B cell (primary cell): ENCODE data around the gene NOL9. TPM values are rescaled to one million over a fixed set of nuclear protein-coding genes. Genes with fewer than 3 reads are reported as not detected.

ENCODE experiments used
- ATAC-seq: fragments of 200-7000 bp; cut with Tn5 transposase; one replicate; pipeline ENCODE4 v1.10.0; 2021; ENCODE audit warnings: low read depth, mild to moderate bottlenecking, moderate number of reproducible peaks, moderate library complexity
- CTCF ChIA-PET: fragments of 350-600 bp; sonication (Branson Sonifier 250); formaldehyde crosslinking; loops from one replicate; lab custom pipeline; 2021; ENCODE audit warnings: antibody characterized with exemption, inconsistent platforms; lab: Charles Lee
- POLR2A ChIA-PET: fragments of 350-600 bp; sonication (Branson Sonifier 250); formaldehyde crosslinking; loops from one replicate; lab custom pipeline; 2021; ENCODE audit warnings: antibody characterized with exemption; lab: Charles Lee
- DNase-seq: peaks from one replicate; pipeline ENCODE4 v3.0.0; 2013
- H2AFZ ChIP-seq: 2 replicates; pipeline ENCODE4 v1.6.1; 2012; ENCODE audit warnings: mild to moderate bottlenecking, low read depth, low read length; ENCODE audit not compliant: insufficient read depth, poor library complexity, severe bottlenecking
- H3K27ac ChIP-seq, 2 donors: 1 replicate in 1 of 2; 2 replicates in 1 of 2; pipeline ENCODE4 v1.5.1; 2012 to 2013; ENCODE audit warnings: low read length in 2 of 2, mild to moderate bottlenecking in 2 of 2, moderate library complexity in 1 of 2
- H3K27me3 ChIP-seq, 4 experiments: fragments of 200-600 bp in 1 of 4; sonication (generic) in 1 of 4; replicated peaks in 1 of 4; 1 replicate in 2 of 4; 2 replicates in 2 of 4; pipeline versions ENCODE4 v1.6.1 to v1.7.0; 2013 to 2016; ENCODE audit warnings: low read length in 3 of 4, mild to moderate bottlenecking in 2 of 4, mixed read lengths in 1 of 4, moderate library complexity in 1 of 4; ENCODE audit not compliant: insufficient read depth in 4 of 4, control insufficient read depth in 3 of 4; ENCODE audit errors: control extremely low read depth in 1 of 4
- H3K36me3 ChIP-seq, 2 experiments: replicated peaks in 1 of 2; 1 replicate in 1 of 2; 2 replicates in 1 of 2; pipeline versions ENCODE4 v1.6.1 to v1.7.1; 2013; ENCODE audit warnings: low read length in 1 of 2; ENCODE audit not compliant: insufficient read depth in 2 of 2, control insufficient read depth in 1 of 2; ENCODE audit errors: control extremely low read depth in 1 of 2, extremely low read depth in 1 of 2
- H3K4me1 ChIP-seq, 2 donors: fragments of 200-600 bp in 1 of 2; sonication (generic) in 1 of 2; 1 replicate in 1 of 2; 2 replicates in 1 of 2; pipeline versions ENCODE4 v1.5.1 to v1.6.1; 2013 to 2017; ENCODE audit warnings: low read length in 2 of 2; ENCODE audit not compliant: control insufficient read depth in 2 of 2, insufficient read depth in 2 of 2
- H3K4me2 ChIP-seq: replicated peaks from 2 replicates; pipeline ENCODE3; 2012; ENCODE audit warnings: mild to moderate bottlenecking, low read depth, low read length; ENCODE audit not compliant: poor library complexity, severe bottlenecking
- H3K4me3 ChIP-seq, 5 experiments: fragments of 200-600 bp in 1 of 5; sonication (generic) in 1 of 5; 1 replicate in 3 of 5; 2 replicates in 2 of 5; pipeline versions ENCODE4 v1.5.1 to v1.7.0; 2011 to 2016; ENCODE audit warnings: low read length in 4 of 5, mild to moderate bottlenecking in 4 of 5, low read depth in 2 of 5, control low read depth in 1 of 5, moderate library complexity in 1 of 5; ENCODE audit not compliant: insufficient read depth in 1 of 5; ENCODE audit errors: control extremely low read depth in 1 of 5, extremely low read depth in 1 of 5
- H3K79me2 ChIP-seq: fragments of 200-600 bp; sonication (generic); one replicate; pipeline ENCODE4 v1.6.0; 2016; ENCODE audit warnings: low read length; ENCODE audit not compliant: control insufficient read depth, insufficient read depth
- H3K9ac ChIP-seq: fragments of 200-600 bp; sonication (generic); 2 replicates; pipeline ENCODE4 v1.6.1; 2017; ENCODE audit warnings: mild to moderate bottlenecking, low read length, moderate library complexity
- H3K9me3 ChIP-seq, 3 donors: one replicate each; pipeline versions ENCODE4 v1.6.1 to v1.7.1; 2013; ENCODE audit warnings: low read length in 2 of 3; ENCODE audit not compliant: control insufficient read depth in 2 of 3, insufficient read depth in 1 of 3; ENCODE audit errors: control extremely low read depth in 1 of 3
- H4K20me1 ChIP-seq: 2 replicates; pipeline ENCODE4 v1.6.0; 2012; ENCODE audit warnings: mild to moderate bottlenecking, low read length; ENCODE audit not compliant: insufficient read depth, control insufficient read depth, poor library complexity, severe bottlenecking
- H3K27ac Mint-ChIP-seq: one replicate; pipeline ENCODE4 v1.8.0; 2021; ENCODE audit warnings: mixed read lengths
- H3K27me3 Mint-ChIP-seq: one replicate; pipeline ENCODE4 v1.8.0; 2021; ENCODE audit warnings: mixed read lengths
- H3K4me1 Mint-ChIP-seq: one replicate; pipeline ENCODE4 v1.8.0; 2021; ENCODE audit warnings: mixed read lengths
- H3K4me3 Mint-ChIP-seq: one replicate; pipeline ENCODE4 v1.8.0; 2021; ENCODE audit warnings: mixed read lengths
- H3K9me3 Mint-ChIP-seq: one replicate; pipeline ENCODE4 v1.8.0; 2022; ENCODE audit warnings: mixed read lengths; ENCODE audit not compliant: insufficient read depth
- EZH2 ChIP-seq: IDR thresholded peaks from 2 replicates; pipeline ENCODE4 v1.6.1; 2012; ENCODE audit warnings: borderline replicate concordance, low read depth, mild to moderate bottlenecking, moderate library complexity, low read length; ENCODE audit not compliant: insufficient read depth, poor library complexity, severe bottlenecking
- WGBS: methylation state at CpG from one replicate; pipeline ENCODE4 v1.1.5; 2013; ENCODE audit warnings: missing lambda C conversion rate; ENCODE audit not compliant: insufficient coverage; 5-methylcytosine and 5-hydroxymethylcytosine counted together
- intact Hi-C: fragments of 100-400 bp; cut with micrococcal nuclease; formaldehyde crosslinking; loops from one replicate; pipeline ENCODE4 v1.10.0; 2022
- polyA plus RNA-seq: library from polyadenylated mRNA; depleted of rRNA; stranded (reverse); fragments of >200 nt; gene quantifications from 2 replicates; pipeline ENCODE4 v1.2.3, GENCODE V29; 2012
- total RNA-seq, 2 donors: library from RNA; stranded (reverse); fragments of 120-200 nt in 1 of 2; gene quantifications; 1 replicate in 1 of 2; 2 replicates in 1 of 2; pipeline versions ENCODE4 v1.2.3 to v1.2.4, GENCODE V29; 2013 to 2022
- TF ChIP-seq, protein P1 (sequence below): fragments of 200-600 bp; IDR thresholded peaks from one replicate; pipeline ENCODE4 v1.8.0; 2022; ENCODE audit warnings: antibody characterized with exemption, mild to moderate bottlenecking

The NOL9 gene
- total and polyA plus RNA-seq, 2 donors (not counting 1 experiment from before 2014, with no cell fraction given) = 23.8 to 49.5 TPM

GRCh38 chr1:6509919-6510291, 44.4 kb downstream of the NOL9 start:
- Mint-ChIP-seq H3K4me3 (no peak overlapping the region), H3K27me3 (peaks cover 10% of the 10 kb centered on the region), H3K9me3 (no peaks in the 10 kb centered on the region), H3K27ac (no peak overlapping the region), H3K4me1 (no peaks in the 10 kb centered on the region)
- intact Hi-C loops = no loop called here
- Histone ChIP-seq H3K79me2 (no peaks in the 10 kb centered on the region), H3K4me2 (no peak overlapping the region), H3K4me1 (peaks cover 0 to 10% of the 10 kb centered on the region in 2 donors), H3K27ac (no peak overlapping the region), H3K9ac (no peak overlapping the region), H3K9me3 (no peaks in the 10 kb centered on the region), H3K27me3 (peaks cover 0 to 2% (median 0%) of the 10 kb centered on the region in 4 experiments), H4K20me1 (no peaks in the 10 kb centered on the region), H3K36me3 (no peaks in the 10 kb centered on the region), H3K4me3 (no peak overlapping the region), H2AFZ (no peak overlapping the region)
- no peak for ATAC-seq
- TF ChIP-seq EZH2 = no peak
- TF ChIP-seq, protein P1, sequence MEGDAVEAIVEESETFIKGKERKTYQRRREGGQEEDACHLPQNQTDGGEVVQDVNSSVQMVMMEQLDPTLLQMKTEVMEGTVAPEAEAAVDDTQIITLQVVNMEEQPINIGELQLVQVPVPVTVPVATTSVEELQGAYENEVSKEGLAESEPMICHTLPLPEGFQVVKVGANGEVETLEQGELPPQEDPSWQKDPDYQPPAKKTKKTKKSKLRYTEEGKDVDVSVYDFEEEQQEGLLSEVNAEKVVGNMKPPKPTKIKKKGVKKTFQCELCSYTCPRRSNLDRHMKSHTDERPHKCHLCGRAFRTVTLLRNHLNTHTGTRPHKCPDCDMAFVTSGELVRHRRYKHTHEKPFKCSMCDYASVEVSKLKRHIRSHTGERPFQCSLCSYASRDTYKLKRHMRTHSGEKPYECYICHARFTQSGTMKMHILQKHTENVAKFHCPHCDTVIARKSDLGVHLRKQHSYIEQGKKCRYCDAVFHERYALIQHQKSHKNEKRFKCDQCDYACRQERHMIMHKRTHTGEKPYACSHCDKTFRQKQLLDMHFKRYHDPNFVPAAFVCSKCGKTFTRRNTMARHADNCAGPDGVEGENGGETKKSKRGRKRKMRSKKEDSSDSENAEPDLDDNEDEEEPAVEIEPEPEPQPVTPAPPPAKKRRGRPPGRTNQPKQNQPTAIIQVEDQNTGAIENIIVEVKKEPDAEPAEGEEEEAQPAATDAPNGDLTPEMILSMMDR = no peak
- ChIA-PET POLR2A (no interaction called here), CTCF (no interaction called here)
- WGBS = 53% methylated on average over 10 of the region's 10 CpGs
- DNase-seq = no peak

GRCh38 chr1:6509220-6509918, 44.9 kb downstream of the NOL9 start:
- ATAC-seq (no peak), DNase-seq (no peak)
- no peak overlapping the region for H3K4me2 ChIP-seq
- 27% methylated on average over 18 of the region's 20 CpGs for WGBS
- intact Hi-C loops = no loop called here
- Mint-ChIP-seq H3K4me3 (no peak overlapping the region), H3K27ac (no peak overlapping the region), H3K9me3 (no peaks in the 10 kb centered on the region), H3K27me3 (peaks cover 10% of the 10 kb centered on the region), H3K4me1 (no peaks in the 10 kb centered on the region)
- no peak overlapping the region for H3K9ac ChIP-seq
- no peaks in the 10 kb centered on the region for H3K36me3 ChIP-seq
- H3K9me3 ChIP-seq = no peaks in the 10 kb centered on the region
- H3K4me3 ChIP-seq = no peak overlapping the region
- POLR2A ChIA-PET = no interaction called here
- H4K20me1 ChIP-seq = no peaks in the 10 kb centered on the region
- CTCF ChIA-PET = no interaction called here
- TF ChIP-seq, protein P1 = no peak
- TF ChIP-seq EZH2 = no peak
- H3K27ac ChIP-seq = no peak overlapping the region
- peaks cover 0 to 10% of the 10 kb centered on the region in 2 donors for H3K4me1 ChIP-seq
- no peak overlapping the region for H2AFZ ChIP-seq
- no peaks in the 10 kb centered on the region for H3K79me2 ChIP-seq
- peaks cover 0 to 2% (median 0%) of the 10 kb centered on the region in 4 experiments for H3K27me3 ChIP-seq
